Measurements from ENCODE around the gene CDRT4.

CDRT4 gene

DNA sequence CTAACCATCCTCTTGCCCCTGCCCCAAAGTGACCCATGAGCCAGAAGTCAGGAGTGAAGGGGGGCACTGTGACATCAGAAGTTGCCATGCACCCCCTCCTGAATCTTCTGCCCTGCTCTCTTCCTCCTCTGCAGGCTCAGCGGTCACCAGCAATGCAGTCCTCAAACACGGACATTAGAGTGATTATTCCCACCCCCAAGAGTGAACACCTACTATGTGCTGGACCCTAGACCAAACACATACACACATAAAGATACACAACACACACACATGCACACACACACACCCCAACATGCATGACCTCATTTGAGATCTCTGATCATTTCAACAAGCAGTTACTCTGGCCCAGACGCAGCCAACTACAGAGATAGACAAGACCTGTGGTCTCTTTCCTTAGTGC, at the start of gene CDRT4:
Gene CDRT4, minus strand, starts transcription at position 30 of the 400 bp plus-strand sequence. CDS start 27,383 bp downstream, outside the sequence.
- peaks cover 5% of the 10 kb centered on the region for H3K4me1 ChIP-seq (ENCODE audit: control insufficient read depth, insufficient read depth, low read length)
- no peaks in the 10 kb centered on the region for H3K9me3 ChIP-seq (ENCODE audit: control insufficient read depth, insufficient read depth, low read length)
- no peaks in the 10 kb centered on the region for H3K27me3 ChIP-seq (ENCODE audit: control insufficient read depth, insufficient read depth, low read length)
- no peak within 1 kb of the TSS for H3K4me3 ChIP-seq (ENCODE audit: low read depth, low read length)
- no peak within 1 kb of the TSS for H3K9ac ChIP-seq (ENCODE audit: low read depth, low read length)
- no peak within 1 kb of the TSS for H3K27ac ChIP-seq (ENCODE audit: low read depth, low read length)
- no peaks in the 10 kb centered on the region for H3K36me3 ChIP-seq (ENCODE audit: control insufficient read depth, insufficient read depth, low read length)

GRCh38 chr17:15516150-15516549, 48.7 kb upstream of the CDRT4 start:
- no peak overlapping the region for H3K4me3 ChIP-seq (ENCODE audit: low read depth, low read length)
- H3K27me3 ChIP-seq (ENCODE audit: control insufficient read depth, insufficient read depth, low read length): no peaks in the 10 kb centered on the region
- no peaks in the 10 kb centered on the region for H3K4me1 ChIP-seq (ENCODE audit: control insufficient read depth, insufficient read depth, low read length)
- no peaks in the 10 kb centered on the region for H3K9me3 ChIP-seq (ENCODE audit: control insufficient read depth, insufficient read depth, low read length)
- no peak overlapping the region for H3K9ac ChIP-seq (ENCODE audit: low read depth, low read length)
- no peak overlapping the region for H3K27ac ChIP-seq (ENCODE audit: low read depth, low read length)
- peaks cover 45% of the 10 kb centered on the region for H3K36me3 ChIP-seq (ENCODE audit: control insufficient read depth, insufficient read depth, low read length)

- H3K27me3 ChIP-seq (ENCODE audit: control insufficient read depth, insufficient read depth, low read length): no peaks in the 10 kb centered on the region
- peaks cover 55% of the 10 kb centered on the region for H3K36me3 ChIP-seq (ENCODE audit: control insufficient read depth, insufficient read depth, low read length)
- no peak overlapping the region for H3K4me3 ChIP-seq (ENCODE audit: low read depth, low read length)
- no peaks in the 10 kb centered on the region for H3K4me1 ChIP-seq (ENCODE audit: control insufficient read depth, insufficient read depth, low read length)
- H3K9ac ChIP-seq (ENCODE audit: low read depth, low read length): no peak overlapping the region
- H3K27ac ChIP-seq (ENCODE audit: low read depth, low read length): no peak overlapping the region
- H3K9me3 ChIP-seq (ENCODE audit: control insufficient read depth, insufficient read depth, low read length): no peaks in the 10 kb centered on the region
Measured at GRCh38 chr17:15514469-15514868, 47.0 kb upstream of the CDRT4 start.

GRCh38 chr17:15513856-15514459, 46.5 kb upstream of the CDRT4 start:
- H3K27ac ChIP-seq (ENCODE audit: low read depth, low read length): no peak overlapping the region
- H3K36me3 ChIP-seq (ENCODE audit: control insufficient read depth, insufficient read depth, low read length): peaks cover 56% of the 10 kb centered on the region
- H3K9ac ChIP-seq (ENCODE audit: low read depth, low read length): no peak overlapping the region
- no peaks in the 10 kb centered on the region for H3K9me3 ChIP-seq (ENCODE audit: control insufficient read depth, insufficient read depth, low read length)
- no peaks in the 10 kb centered on the region for H3K27me3 ChIP-seq (ENCODE audit: control insufficient read depth, insufficient read depth, low read length)
- no peak overlapping the region for H3K4me3 ChIP-seq (ENCODE audit: low read depth, low read length)
- no peaks in the 10 kb centered on the region for H3K4me1 ChIP-seq (ENCODE audit: control insufficient read depth, insufficient read depth, low read length)

DNA sequence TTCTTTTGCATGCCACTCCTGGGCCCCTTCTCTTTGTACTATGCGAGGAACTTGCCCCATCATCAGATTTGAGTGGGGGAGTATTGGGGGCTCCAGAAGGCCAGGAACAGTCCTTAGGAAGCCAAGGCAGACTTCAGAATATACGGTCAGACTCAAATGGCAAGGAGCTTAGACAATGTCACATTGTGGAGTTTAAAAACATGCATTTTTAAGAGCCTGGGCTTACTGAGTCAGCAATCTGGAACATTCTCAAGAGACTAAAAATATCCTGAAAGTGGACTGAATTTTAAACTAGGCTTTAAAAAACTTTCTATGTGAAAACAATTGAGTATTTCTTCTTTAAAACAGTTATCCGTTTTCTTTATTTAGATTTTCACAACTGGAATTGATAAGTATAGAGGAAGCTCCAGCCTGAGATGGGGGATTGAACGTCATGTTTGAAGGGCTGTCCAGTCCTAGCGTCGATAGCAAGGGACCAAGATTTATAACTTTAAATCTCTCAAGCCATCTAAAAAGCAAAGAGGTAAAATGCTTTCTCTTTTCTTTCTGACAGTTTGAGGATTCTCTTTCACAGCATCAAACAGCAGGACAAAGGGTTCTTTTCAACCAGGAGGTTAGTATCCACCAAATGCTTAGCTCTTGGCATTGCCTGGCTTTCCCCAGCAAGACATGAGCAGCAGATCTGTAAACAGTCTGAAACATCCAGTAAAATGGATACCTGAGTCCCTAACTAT, 45.8 kb upstream of the CDRT4 start:
- Histone ChIP-seq H3K4me3 (ENCODE audit: low read depth, low read length) (no peak overlapping the region), H3K36me3 (ENCODE audit: control insufficient read depth, insufficient read depth, low read length) (peaks cover 56% of the 10 kb centered on the region), H3K9ac (ENCODE audit: low read depth, low read length) (no peak overlapping the region), H3K9me3 (ENCODE audit: control insufficient read depth, insufficient read depth, low read length) (no peaks in the 10 kb centered on the region), H3K27ac (ENCODE audit: low read depth, low read length) (no peak overlapping the region), H3K27me3 (ENCODE audit: control insufficient read depth, insufficient read depth, low read length) (no peaks in the 10 kb centered on the region), H3K4me1 (ENCODE audit: control insufficient read depth, insufficient read depth, low read length) (no peaks in the 10 kb centered on the region)

- H3K27me3 ChIP-seq (ENCODE audit: control insufficient read depth, insufficient read depth, low read length): no peaks in the 10 kb centered on the region
- H3K4me1 ChIP-seq (ENCODE audit: control insufficient read depth, insufficient read depth, low read length): no peaks in the 10 kb centered on the region
- H3K36me3 ChIP-seq (ENCODE audit: control insufficient read depth, insufficient read depth, low read length): peaks cover 56% of the 10 kb centered on the region
- H3K4me3 ChIP-seq (ENCODE audit: low read depth, low read length): no peak overlapping the region
- no peaks in the 10 kb centered on the region for H3K9me3 ChIP-seq (ENCODE audit: control insufficient read depth, insufficient read depth, low read length)
- no peak overlapping the region for H3K9ac ChIP-seq (ENCODE audit: low read depth, low read length)
- H3K27ac ChIP-seq (ENCODE audit: low read depth, low read length): no peak overlapping the region
Measured at GRCh38 chr17:15512071-15512709, 44.8 kb upstream of the CDRT4 start.

DNA sequence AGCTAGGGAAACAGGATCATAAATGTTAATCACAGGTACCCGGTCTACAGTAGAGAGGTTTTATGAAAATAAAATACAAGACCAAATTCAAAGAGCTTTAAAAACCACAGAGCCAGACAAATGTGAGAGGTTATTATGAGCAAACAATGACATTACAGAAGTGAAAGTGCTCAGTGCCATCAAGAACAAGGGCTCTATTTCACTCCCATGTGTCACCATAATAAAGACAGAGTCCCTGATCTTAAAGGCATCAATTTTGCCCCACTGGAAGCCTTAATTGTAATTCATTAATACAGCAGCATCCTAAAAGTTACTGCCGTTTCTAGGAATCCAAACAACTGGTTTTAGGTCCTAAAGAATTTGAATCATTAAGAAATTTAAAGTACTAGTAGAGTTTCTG, 43.7 kb upstream of the CDRT4 start:
- Histone ChIP-seq H3K27me3 (ENCODE audit: control insufficient read depth, insufficient read depth, low read length) (no peaks in the 10 kb centered on the region), H3K9me3 (ENCODE audit: control insufficient read depth, insufficient read depth, low read length) (no peaks in the 10 kb centered on the region), H3K4me1 (ENCODE audit: control insufficient read depth, insufficient read depth, low read length) (no peaks in the 10 kb centered on the region), H3K27ac (ENCODE audit: low read depth, low read length) (no peak overlapping the region), H3K9ac (ENCODE audit: low read depth, low read length) (no peak overlapping the region), H3K4me3 (ENCODE audit: low read depth, low read length) (no peak overlapping the region), H3K36me3 (ENCODE audit: control insufficient read depth, insufficient read depth, low read length) (peaks cover 50% of the 10 kb centered on the region)

- Histone ChIP-seq H3K27ac (ENCODE audit: low read depth, low read length) (no peak overlapping the region), H3K9me3 (ENCODE audit: control insufficient read depth, insufficient read depth, low read length) (no peaks in the 10 kb centered on the region), H3K36me3 (ENCODE audit: control insufficient read depth, insufficient read depth, low read length) (peaks cover 42% of the 10 kb centered on the region), H3K27me3 (ENCODE audit: control insufficient read depth, insufficient read depth, low read length) (no peaks in the 10 kb centered on the region), H3K9ac (ENCODE audit: low read depth, low read length) (no peak overlapping the region), H3K4me3 (ENCODE audit: low read depth, low read length) (no peak overlapping the region), H3K4me1 (ENCODE audit: control insufficient read depth, insufficient read depth, low read length) (no peaks in the 10 kb centered on the region)
Measured at GRCh38 chr17:15510361-15510760, 42.9 kb upstream of the CDRT4 start.

- Histone ChIP-seq H3K9ac (ENCODE audit: low read depth, low read length) (no peak overlapping the region), H3K27me3 (ENCODE audit: control insufficient read depth, insufficient read depth, low read length) (no peaks in the 10 kb centered on the region), H3K36me3 (ENCODE audit: control insufficient read depth, insufficient read depth, low read length) (peaks cover 35% of the 10 kb centered on the region), H3K27ac (ENCODE audit: low read depth, low read length) (no peak overlapping the region), H3K4me1 (ENCODE audit: control insufficient read depth, insufficient read depth, low read length) (no peaks in the 10 kb centered on the region), H3K9me3 (ENCODE audit: control insufficient read depth, insufficient read depth, low read length) (no peaks in the 10 kb centered on the region), H3K4me3 (ENCODE audit: low read depth, low read length) (no peak overlapping the region)
Measured at GRCh38 chr17:15509095-15509494, 41.7 kb upstream of the CDRT4 start.

- H3K4me3 ChIP-seq (ENCODE audit: low read depth, low read length): no peak overlapping the region
- no peak overlapping the region for H3K9ac ChIP-seq (ENCODE audit: low read depth, low read length)
- H3K27ac ChIP-seq (ENCODE audit: low read depth, low read length): no peak overlapping the region
- H3K4me1 ChIP-seq (ENCODE audit: control insufficient read depth, insufficient read depth, low read length): no peaks in the 10 kb centered on the region
- no peaks in the 10 kb centered on the region for H3K9me3 ChIP-seq (ENCODE audit: control insufficient read depth, insufficient read depth, low read length)
- peaks cover 30% of the 10 kb centered on the region for H3K36me3 ChIP-seq (ENCODE audit: control insufficient read depth, insufficient read depth, low read length)
- H3K27me3 ChIP-seq (ENCODE audit: control insufficient read depth, insufficient read depth, low read length): no peaks in the 10 kb centered on the region
Measured at GRCh38 chr17:15508466-15508865, 41.0 kb upstream of the CDRT4 start.

DNA sequence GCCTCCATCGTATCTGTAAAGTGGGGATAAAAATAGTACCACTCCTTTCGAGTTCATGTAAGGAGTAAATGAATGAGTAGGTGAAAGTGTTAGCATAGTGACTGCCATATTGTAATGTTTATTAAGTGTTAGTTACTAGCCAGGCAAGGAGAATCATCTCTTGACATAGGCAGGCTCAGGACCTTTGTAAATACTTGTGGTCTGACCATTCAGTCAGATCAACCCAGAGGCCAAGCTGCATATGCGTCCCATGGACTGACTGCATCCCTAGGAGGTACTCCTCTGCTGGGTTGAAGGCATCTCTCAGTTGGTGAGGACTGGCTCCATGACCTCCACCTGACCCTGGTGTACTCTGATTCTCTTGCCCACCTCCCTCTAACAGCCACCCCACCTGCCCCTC, 40.5 kb upstream of the CDRT4 start:
- Histone ChIP-seq H3K4me1 (ENCODE audit: control insufficient read depth, insufficient read depth, low read length) (no peaks in the 10 kb centered on the region), H3K36me3 (ENCODE audit: control insufficient read depth, insufficient read depth, low read length) (peaks cover 24% of the 10 kb centered on the region), H3K9ac (ENCODE audit: low read depth, low read length) (no peak overlapping the region), H3K4me3 (ENCODE audit: low read depth, low read length) (no peak overlapping the region), H3K9me3 (ENCODE audit: control insufficient read depth, insufficient read depth, low read length) (no peaks in the 10 kb centered on the region), H3K27me3 (ENCODE audit: control insufficient read depth, insufficient read depth, low read length) (no peaks in the 10 kb centered on the region), H3K27ac (ENCODE audit: low read depth, low read length) (no peak overlapping the region)

All from HUES48 (cell line).